H7 (cell line): ENCODE data around the gene ATP8A2. TPM values are rescaled to one million over a fixed set of nuclear protein-coding genes. Genes with fewer than 3 reads are reported as not detected.
A peak's percentile ranks its signal among the peaks of the same experiment; 100 is the strongest.
"Not testable (repeated sequence)": the region's sequence is repeated elsewhere in the genome, so short reads cannot be mapped to it uniquely, and the experiment has no call there.

Source experiments
- DNase-seq: peaks from one replicate; pipeline ENCODE4 v3.0.0; 2012
- H3K27me3 ChIP-seq: 2 replicates; pipeline ENCODE4 v1.6.0; 2011; ENCODE audit warnings: mild to moderate bottlenecking, low read length; ENCODE audit not compliant: control insufficient read depth, insufficient read depth
- H3K36me3 ChIP-seq: replicated peaks from 2 replicates; pipeline ENCODE4 v1.5.1; 2011; ENCODE audit warnings: low read length; ENCODE audit not compliant: control insufficient read depth, insufficient read depth
- H3K4me3 ChIP-seq: 2 replicates; pipeline ENCODE4 v1.5.1; 2011; ENCODE audit warnings: low read depth, mild to moderate bottlenecking, control low read depth, low read length, moderate library complexity; ENCODE audit not compliant: insufficient read depth
- total RNA-seq: library from RNA; depleted of rRNA; stranded (reverse); fragments of >200 nt; shearing (Covaris generic); gene quantifications from 2 replicates; pipeline ENCODE4 v1.2.3, GENCODE V29; 2014

Gene ATP8A2
- total RNA-seq, 1 experiment from 2014 or later = 0.38 TPM

DNA sequence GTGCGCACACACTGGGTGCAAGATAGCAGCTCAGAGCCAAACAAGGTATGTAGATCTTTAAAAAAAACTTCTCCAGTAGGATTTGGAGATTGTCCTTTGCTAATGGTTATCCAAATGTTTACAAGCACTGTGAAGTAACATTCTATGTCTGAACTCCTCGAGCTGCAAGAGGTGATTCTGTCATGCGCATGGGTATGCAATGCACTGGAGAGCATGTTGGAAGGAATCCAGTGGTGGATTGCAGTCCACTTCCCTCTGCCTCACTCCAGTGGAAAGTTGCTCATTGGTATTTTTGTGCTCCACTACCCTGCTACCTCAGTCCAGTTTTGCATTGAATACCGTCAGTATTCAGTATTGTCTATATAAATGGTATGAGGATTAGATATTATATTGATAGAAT is 132.1 kb downstream of the ATP8A2 start:
- no peak for DNase-seq
- no peak overlapping the region for H3K4me3 ChIP-seq
- H3K36me3 ChIP-seq = no peaks in the 10 kb centered on the region
- H3K27me3 ChIP-seq = no peaks in the 10 kb centered on the region

GRCh38 chr13:25507841-25508240 is 136.1 kb downstream of the ATP8A2 start:
- no peak for DNase-seq
- Histone ChIP-seq H3K36me3 (no peaks in the 10 kb centered on the region), H3K27me3 (no peaks in the 10 kb centered on the region), H3K4me3 (no peak overlapping the region)

GRCh38 chr13:25513060-25513459 is 141.3 kb downstream of the ATP8A2 start:
- not testable (repeated sequence) for H3K36me3 ChIP-seq, H3K27me3 ChIP-seq, H3K4me3 ChIP-seq, DNase-seq

GRCh38 chr13:25518441-25518840 is 146.7 kb downstream of the ATP8A2 start:
- no peak for DNase-seq
- Histone ChIP-seq H3K36me3 (no peaks in the 10 kb centered on the region), H3K4me3 (no peak overlapping the region), H3K27me3 (no peaks in the 10 kb centered on the region)

- H3K36me3 ChIP-seq = no peaks in the 10 kb centered on the region
- no peak overlapping the region for H3K4me3 ChIP-seq
- H3K27me3 ChIP-seq = no peaks in the 10 kb centered on the region
- DNase-seq = no peak
Measured at GRCh38 chr13:25525884-25526283, 154.1 kb downstream of the ATP8A2 start.

- H3K4me3 ChIP-seq = no peak overlapping the region
- DNase-seq = no peak
- no peaks in the 10 kb centered on the region for H3K36me3 ChIP-seq
- H3K27me3 ChIP-seq = no peaks in the 10 kb centered on the region
Measured at GRCh38 chr13:25528266-25528665, 156.5 kb downstream of the ATP8A2 start.

DNA sequence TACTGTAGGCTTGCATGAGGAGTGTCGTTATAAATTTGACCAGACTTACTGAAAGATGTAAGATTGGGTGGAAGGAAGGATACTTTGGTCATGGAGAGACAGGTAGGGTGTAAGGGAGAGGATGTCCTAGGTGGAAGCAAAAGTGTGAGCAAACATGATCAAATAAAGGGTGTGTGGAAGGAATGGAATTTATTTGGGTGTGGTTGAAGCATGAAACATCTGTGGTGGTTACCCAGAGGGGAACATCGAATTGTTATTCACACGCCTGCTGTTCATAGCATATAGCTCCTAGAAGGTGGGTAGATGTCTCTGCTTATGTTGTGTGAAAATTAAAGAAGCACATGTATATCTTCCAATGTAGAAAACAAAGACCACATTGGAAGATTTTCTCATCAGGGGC is 157.7 kb downstream of the ATP8A2 start:
- no peaks in the 10 kb centered on the region for H3K36me3 ChIP-seq
- H3K4me3 ChIP-seq = no peak overlapping the region
- no peak for DNase-seq
- H3K27me3 ChIP-seq = no peaks in the 10 kb centered on the region

DNA sequence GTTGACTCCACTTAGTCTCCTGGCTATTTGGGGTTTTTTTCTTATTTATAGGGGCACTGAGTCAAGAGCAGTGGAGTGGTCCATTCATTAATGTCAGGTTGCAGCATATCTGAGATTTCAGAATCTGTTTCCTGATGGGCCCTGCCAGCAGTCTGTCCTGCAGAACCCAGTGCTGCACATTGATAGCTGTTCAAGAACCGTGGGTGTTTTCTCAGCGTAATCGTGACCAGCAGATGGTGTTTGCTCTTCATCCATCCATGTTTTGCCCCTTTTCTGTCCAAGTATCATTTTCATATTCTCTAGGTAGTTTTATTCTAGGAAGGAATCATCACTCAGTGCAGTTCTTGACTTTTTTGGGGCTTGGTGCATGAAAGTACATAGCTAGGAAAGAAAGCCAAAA is 166.5 kb downstream of the ATP8A2 start:
- DNase-seq = no peak
- Histone ChIP-seq H3K27me3 (no peaks in the 10 kb centered on the region), H3K36me3 (no peaks in the 10 kb centered on the region), H3K4me3 (no peak overlapping the region)

DNA sequence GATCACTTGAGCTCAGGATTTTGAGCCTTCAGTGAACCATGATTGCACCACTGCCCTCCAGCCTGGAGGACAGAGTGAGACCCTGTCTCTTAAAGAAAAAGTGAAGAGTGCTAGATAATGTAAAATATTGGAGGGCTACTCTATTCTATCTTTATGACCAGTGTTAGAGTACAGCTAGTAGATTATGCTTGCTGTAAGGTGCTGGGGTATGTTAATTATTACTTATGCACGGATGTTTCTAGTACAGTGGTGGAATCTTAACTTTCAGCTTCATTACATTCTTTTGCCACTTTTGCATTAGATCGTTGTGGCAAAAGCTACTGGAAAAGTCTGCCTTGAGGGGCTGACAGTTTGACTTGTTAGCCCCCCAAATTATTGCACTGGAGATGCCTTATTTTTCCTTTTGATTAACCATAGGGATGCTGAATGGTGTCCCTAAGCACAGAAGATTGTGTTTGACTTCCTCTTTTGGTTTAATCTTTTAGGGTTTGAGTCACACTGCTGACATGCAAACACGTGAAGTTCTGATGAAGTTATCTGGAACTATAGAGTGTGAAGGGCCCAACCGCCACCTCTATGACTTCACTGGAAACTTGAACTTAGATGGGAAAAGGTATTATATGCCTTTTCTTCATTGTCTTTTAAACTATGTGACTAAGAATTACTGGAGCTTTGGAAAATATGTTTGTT is 169.8 kb downstream of the ATP8A2 start:
- Histone ChIP-seq H3K27me3 (no peaks in the 10 kb centered on the region), H3K36me3 (no peaks in the 10 kb centered on the region), H3K4me3 (no peak overlapping the region)
- DNase-seq = no peak

- H3K4me3 ChIP-seq, H3K27me3 ChIP-seq, DNase-seq, H3K36me3 ChIP-seq: not testable (repeated sequence)
Measured at GRCh38 chr13:25548991-25549390, 177.2 kb downstream of the ATP8A2 start.

DNA sequence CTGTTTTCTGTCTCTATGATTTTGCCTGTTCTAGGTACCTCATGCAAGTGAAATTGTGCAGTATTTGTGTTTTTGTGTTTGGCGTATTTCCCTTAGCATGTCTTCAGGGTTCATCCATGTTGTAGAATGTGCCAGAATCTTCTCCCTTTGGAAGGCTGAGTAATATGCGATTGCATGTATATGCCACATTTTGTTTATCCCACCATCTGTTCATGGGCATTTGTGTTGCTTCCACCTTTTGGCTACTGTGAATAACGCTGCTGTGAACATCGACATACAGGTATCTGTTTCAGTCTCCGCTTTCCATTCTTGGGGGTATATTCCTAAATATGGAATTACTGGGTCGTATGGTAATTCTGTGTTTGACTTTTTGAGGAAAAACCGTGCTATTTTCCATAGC is 190.0 kb downstream of the ATP8A2 start:
- Histone ChIP-seq H3K27me3 (no peaks in the 10 kb centered on the region), H3K36me3 (no peaks in the 10 kb centered on the region), H3K4me3 (no peak overlapping the region)
- no peak for DNase-seq

DNA sequence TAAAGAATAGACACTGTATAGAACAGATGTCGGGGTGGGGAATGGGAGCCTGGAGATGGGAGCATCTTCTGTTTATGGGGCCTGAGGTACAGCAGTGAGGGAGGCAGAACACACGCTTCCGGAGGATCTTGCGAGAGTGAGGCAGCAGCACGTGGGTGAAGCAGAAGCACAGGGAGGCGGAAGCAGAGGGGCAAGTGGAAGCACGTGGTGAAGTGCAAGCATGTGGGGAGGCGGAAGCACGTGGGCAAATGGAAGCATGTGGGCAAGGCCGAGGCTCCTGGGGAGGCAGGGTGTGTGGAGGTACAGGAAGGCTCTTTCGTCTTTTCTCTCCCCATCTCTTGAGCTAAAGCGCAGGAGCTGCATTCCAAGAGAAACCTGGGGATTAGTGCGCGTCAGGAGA is 198.4 kb downstream of the ATP8A2 start:
- no peak for DNase-seq
- no peak overlapping the region for H3K4me3 ChIP-seq
- no peaks in the 10 kb centered on the region for H3K36me3 ChIP-seq

DNA sequence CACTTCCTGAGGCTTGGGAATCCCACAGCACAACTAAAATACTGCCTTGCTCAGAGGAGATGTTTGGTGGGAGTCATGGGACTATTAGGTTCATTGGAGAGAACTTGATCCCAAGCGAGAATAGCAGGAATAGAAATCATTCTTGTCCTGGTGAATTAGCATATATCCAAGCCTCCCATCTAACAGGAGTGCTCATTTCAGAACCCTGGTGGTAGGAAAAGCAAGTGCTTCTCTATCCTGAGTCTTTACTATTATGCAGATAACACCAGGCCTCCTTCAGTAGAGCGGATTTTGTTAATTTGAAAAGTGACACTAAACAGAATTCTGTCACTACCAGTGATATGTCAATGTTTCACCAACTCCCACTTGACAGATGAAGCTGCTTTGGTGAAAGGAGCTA is 199.5 kb downstream of the ATP8A2 start:
- H3K36me3 ChIP-seq = no peaks in the 10 kb centered on the region
- no peaks in the 10 kb centered on the region for H3K27me3 ChIP-seq
- no peak overlapping the region for H3K4me3 ChIP-seq
- DNase-seq = no peak

More for the DNA sequence above, 198.4 kb downstream of the ATP8A2 start:
- no peaks in the 10 kb centered on the region for H3K27me3 ChIP-seq

- not testable (repeated sequence) for H3K27me3 ChIP-seq, H3K36me3 ChIP-seq, H3K4me3 ChIP-seq, DNase-seq
Measured at GRCh38 chr13:25572171-25572570, 200.4 kb downstream of the ATP8A2 start.

DNA sequence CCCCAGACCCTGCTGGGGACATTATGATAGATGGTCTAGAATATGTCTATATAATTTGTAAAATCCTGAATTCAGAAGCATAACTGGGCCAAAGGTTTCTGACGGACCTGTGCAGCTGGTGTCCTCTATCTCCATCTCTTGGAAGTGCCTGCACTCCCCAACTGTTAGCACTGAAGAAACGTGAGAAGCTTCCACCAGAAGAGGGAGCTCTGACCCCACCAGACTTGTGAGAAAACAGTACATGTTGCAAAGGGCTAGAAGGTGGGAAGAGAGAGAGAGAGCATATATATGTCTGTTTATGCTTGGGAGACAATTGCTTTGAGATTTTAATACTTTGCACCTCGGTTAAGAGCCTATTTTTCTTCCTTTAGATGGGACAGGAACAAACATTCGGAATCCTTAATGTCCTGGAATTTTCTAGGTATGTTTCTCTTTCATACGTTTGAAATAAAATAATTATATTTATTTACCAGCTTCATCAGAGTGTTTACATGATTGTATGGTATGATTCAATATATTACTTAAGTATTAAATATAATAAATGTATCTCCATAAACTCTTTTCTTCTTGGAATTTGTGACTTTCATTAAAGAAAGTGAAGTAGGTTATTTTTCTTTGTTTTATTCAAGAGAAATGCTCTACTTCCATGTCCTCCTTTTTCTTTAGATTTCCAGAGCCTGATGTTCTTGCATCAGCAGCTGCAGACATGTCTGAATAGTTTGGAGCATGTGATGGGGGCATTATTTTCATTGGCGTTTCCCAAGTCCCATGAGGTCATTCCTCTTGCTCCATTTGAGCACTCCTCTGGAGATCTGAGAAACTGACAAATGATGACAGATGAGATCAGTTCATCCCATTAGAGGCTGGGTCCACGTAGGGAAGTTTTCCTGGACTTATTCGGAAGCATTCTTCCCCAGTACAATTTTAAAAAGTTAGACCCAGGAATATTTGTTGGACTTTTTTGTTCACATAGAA is 202.9 kb downstream of the ATP8A2 start:
- DNase-seq = peak; percentile 61
- Histone ChIP-seq H3K4me3 (no peak overlapping the region), H3K36me3 (no peaks in the 10 kb centered on the region), H3K27me3 (no peaks in the 10 kb centered on the region)
